GM12865 (cell line): Measurements from ENCODE around the gene USP22.

Source experiments
- DNase-seq: peaks from one replicate; pipeline ENCODE4 v3.0.0; 2010; ENCODE audit warnings: low read depth
- H3K4me3 ChIP-seq: 2 replicates; pipeline ENCODE4 v1.5.1; 2011; ENCODE audit warnings: mild to moderate bottlenecking, low read depth, low read length, control low read depth
- CTCF ChIP-seq: IDR thresholded peaks from 2 replicates; pipeline ENCODE4 v1.5.1; 2011; ENCODE audit warnings: low read length, control low read depth, low read depth, inconsistent platforms; ENCODE audit not compliant: insufficient read depth; ENCODE audit errors: missing control alignments

The USP22 gene

GRCh38 chr17:20996724-20997615 lies 45.8 kb downstream of the USP22 start:
- no peak overlapping the region for H3K4me3 ChIP-seq
- DNase-seq, result no peak
- TF ChIP-seq CTCF, result no peak

- no peak for DNase-seq
- no peak for TF ChIP-seq CTCF
- no peak overlapping the region for H3K4me3 ChIP-seq
Observed at GRCh38 chr17:20995873-20996723, 46.7 kb downstream of the USP22 start.

- no peak for DNase-seq
Observed at GRCh38 chr17:20995164-20995872, 47.5 kb downstream of the USP22 start.

GRCh38 chr17:20994779-20995149 lies 48.0 kb downstream of the USP22 start:
- DNase-seq, result no peak
- H3K4me3 ChIP-seq, result no peak overlapping the region
- no peak for TF ChIP-seq CTCF

More at GRCh38 chr17:20995164-20995872, 47.5 kb downstream of the USP22 start:
- no peak overlapping the region for H3K4me3 ChIP-seq
- no peak for TF ChIP-seq CTCF

GRCh38 chr17:20993863-20994778 lies 48.7 kb downstream of the USP22 start:
- no peak for TF ChIP-seq CTCF
- no peak for DNase-seq
- H3K4me3 ChIP-seq, result no peak overlapping the region
